HG02571 (cell line): Measurements from ENCODE around the gene MACC1.

Experiments used
- ATAC-seq: cut with Tn5 transposase; IDR thresholded peaks from one replicate; pipeline ENCODE4 v1.9.1; 2021; ENCODE audit warnings: mild to moderate bottlenecking, moderate library complexity; ENCODE audit not compliant: unreplicated experiment

MACC1 gene

GRCh38 chr7:20183086-20183485, 34.1 kb downstream of the MACC1 start:
- no peak for ATAC-seq

- no peak for ATAC-seq
Observed at GRCh38 chr7:20176578-20177242, 40.5 kb downstream of the MACC1 start.

- no peak for ATAC-seq
Observed at GRCh38 chr7:20173828-20174227, 43.4 kb downstream of the MACC1 start.

GRCh38 chr7:20172736-20173334, 44.3 kb downstream of the MACC1 start:
- ATAC-seq, result no peak

- no peak for ATAC-seq
Observed at GRCh38 chr7:20170633-20171032, 46.6 kb downstream of the MACC1 start.

- no peak for ATAC-seq
Observed at GRCh38 chr7:20165146-20165510, 52.1 kb downstream of the MACC1 start.

- ATAC-seq, result no peak
Observed at GRCh38 chr7:20164425-20165145, 52.6 kb downstream of the MACC1 start.

GRCh38 chr7:20162665-20163064, 54.5 kb downstream of the MACC1 start:
- ATAC-seq, result no peak

GRCh38 chr7:20159226-20159747, 57.9 kb downstream of the MACC1 start:
- ATAC-seq, result no peak

- ATAC-seq, result no peak
Observed at GRCh38 chr7:20158684-20159083, 58.5 kb downstream of the MACC1 start.

GRCh38 chr7:20157456-20157855, 59.7 kb downstream of the MACC1 start:
- no peak for ATAC-seq

- no peak for ATAC-seq
Observed at GRCh38 chr7:20153999-20154398, 63.2 kb downstream of the MACC1 start.

GRCh38 chr7:20153567-20153966, 63.6 kb downstream of the MACC1 start:
- ATAC-seq, result no peak

GRCh38 chr7:20152511-20152910, 64.7 kb downstream of the MACC1 start:
- no peak for ATAC-seq

GRCh38 chr7:20151708-20152456, 65.3 kb downstream of the MACC1 start:
- no peak for ATAC-seq

- ATAC-seq, result no peak
Observed at GRCh38 chr7:20146451-20146850, 70.7 kb downstream of the MACC1 start.

GRCh38 chr7:20144801-20145200, 72.4 kb downstream of the MACC1 start:
- no peak for ATAC-seq

- ATAC-seq, result no peak
Observed at GRCh38 chr7:20141666-20142065, 75.5 kb downstream of the MACC1 start.

- no peak for ATAC-seq
Observed at GRCh38 chr7:20141002-20141345, 76.2 kb downstream of the MACC1 start.

- ATAC-seq, result no peak
Observed at GRCh38 chr7:20140291-20141001, 76.7 kb downstream of the MACC1 start.

GRCh38 chr7:20136647-20137046, 80.5 kb downstream of the MACC1 start:
- no peak for ATAC-seq
